ENCODE measurements around the gene MRPL12. TPM values are rescaled to one million over a fixed set of nuclear protein-coding genes. Genes with fewer than 3 reads are reported as not detected.

The MRPL12 gene
- total and polyA plus RNA-seq, 9 of the 15 experiments (the other 6 are each of a cell fraction or from before 2014, with no cell fraction given), result 0.94 to 338 (median 100) TPM

- TF ChIP-seq ZNF764 (CRISPR knock-in tag; IDR thresholded peaks at IDR 0.05; ENCODE audit: low read depth) (no peak), SMARCA5 (IDR thresholded peaks at IDR 0.05) (no peak), MXI1 (IDR thresholded peaks at IDR 0.05; ENCODE audit: low read depth, low read length) (0 out of 2 replicates have a peak, but pooled peaks have one; percentile 2), SRSF3 (IDR thresholded peaks at IDR 0.05; ENCODE audit: insufficient read depth, low read length) (no peak), NBN (IDR thresholded peaks at IDR 0.05; ENCODE audit: low read depth) (no peak; the same call in 1 of the 2 replicates), YBX1 (IDR thresholded peaks at IDR 0.05) (no peak), ASH1L (IDR thresholded peaks at IDR 0.05; ENCODE audit: borderline replicate concordance, low read depth, partially characterized antibody) (no peak), PHF21A (IDR thresholded peaks at IDR 0.05; ENCODE audit: borderline replicate concordance, low read depth) (no peak), NCOA1 (IDR thresholded peaks at IDR 0.05; ENCODE audit: low read depth) (no peak), JUNB (CRISPR knock-in tag; conservative IDR thresholded peaks at IDR 0.05) (no peak), ZNF224 (CRISPR knock-in tag; IDR thresholded peaks at IDR 0.05) (0 out of 2 replicates have a peak, but pooled peaks have one; percentile 12), GATAD2A (IDR thresholded peaks at IDR 0.05) (no peak), SIRT6 (IDR thresholded peaks at IDR 0.05; ENCODE audit: low read depth, low read length) (no peak)
- TF ChIP-seq, protein P1, sequence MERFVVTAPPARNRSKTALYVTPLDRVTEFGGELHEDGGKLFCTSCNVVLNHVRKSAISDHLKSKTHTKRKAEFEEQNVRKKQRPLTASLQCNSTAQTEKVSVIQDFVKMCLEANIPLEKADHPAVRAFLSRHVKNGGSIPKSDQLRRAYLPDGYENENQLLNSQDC (CRISPR knock-in tag; IDR thresholded peaks at IDR 0.05), result no peak
- TF ChIP-seq, protein P2, sequence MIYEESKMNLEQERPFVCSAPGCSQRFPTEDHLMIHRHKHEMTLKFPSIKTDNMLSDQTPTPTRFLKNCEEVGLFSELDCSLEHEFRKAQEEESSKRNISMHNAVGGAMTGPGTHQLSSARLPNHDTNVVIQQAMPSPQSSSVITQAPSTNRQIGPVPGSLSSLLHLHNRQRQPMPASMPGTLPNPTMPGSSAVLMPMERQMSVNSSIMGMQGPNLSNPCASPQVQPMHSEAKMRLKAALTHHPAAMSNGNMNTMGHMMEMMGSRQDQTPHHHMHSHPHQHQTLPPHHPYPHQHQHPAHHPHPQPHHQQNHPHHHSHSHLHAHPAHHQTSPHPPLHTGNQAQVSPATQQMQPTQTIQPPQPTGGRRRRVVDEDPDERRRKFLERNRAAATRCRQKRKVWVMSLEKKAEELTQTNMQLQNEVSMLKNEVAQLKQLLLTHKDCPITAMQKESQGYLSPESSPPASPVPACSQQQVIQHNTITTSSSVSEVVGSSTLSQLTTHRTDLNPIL (CRISPR knock-in tag; IDR thresholded peaks at IDR 0.05), result no peak
- TF ChIP-seq, protein P3, sequence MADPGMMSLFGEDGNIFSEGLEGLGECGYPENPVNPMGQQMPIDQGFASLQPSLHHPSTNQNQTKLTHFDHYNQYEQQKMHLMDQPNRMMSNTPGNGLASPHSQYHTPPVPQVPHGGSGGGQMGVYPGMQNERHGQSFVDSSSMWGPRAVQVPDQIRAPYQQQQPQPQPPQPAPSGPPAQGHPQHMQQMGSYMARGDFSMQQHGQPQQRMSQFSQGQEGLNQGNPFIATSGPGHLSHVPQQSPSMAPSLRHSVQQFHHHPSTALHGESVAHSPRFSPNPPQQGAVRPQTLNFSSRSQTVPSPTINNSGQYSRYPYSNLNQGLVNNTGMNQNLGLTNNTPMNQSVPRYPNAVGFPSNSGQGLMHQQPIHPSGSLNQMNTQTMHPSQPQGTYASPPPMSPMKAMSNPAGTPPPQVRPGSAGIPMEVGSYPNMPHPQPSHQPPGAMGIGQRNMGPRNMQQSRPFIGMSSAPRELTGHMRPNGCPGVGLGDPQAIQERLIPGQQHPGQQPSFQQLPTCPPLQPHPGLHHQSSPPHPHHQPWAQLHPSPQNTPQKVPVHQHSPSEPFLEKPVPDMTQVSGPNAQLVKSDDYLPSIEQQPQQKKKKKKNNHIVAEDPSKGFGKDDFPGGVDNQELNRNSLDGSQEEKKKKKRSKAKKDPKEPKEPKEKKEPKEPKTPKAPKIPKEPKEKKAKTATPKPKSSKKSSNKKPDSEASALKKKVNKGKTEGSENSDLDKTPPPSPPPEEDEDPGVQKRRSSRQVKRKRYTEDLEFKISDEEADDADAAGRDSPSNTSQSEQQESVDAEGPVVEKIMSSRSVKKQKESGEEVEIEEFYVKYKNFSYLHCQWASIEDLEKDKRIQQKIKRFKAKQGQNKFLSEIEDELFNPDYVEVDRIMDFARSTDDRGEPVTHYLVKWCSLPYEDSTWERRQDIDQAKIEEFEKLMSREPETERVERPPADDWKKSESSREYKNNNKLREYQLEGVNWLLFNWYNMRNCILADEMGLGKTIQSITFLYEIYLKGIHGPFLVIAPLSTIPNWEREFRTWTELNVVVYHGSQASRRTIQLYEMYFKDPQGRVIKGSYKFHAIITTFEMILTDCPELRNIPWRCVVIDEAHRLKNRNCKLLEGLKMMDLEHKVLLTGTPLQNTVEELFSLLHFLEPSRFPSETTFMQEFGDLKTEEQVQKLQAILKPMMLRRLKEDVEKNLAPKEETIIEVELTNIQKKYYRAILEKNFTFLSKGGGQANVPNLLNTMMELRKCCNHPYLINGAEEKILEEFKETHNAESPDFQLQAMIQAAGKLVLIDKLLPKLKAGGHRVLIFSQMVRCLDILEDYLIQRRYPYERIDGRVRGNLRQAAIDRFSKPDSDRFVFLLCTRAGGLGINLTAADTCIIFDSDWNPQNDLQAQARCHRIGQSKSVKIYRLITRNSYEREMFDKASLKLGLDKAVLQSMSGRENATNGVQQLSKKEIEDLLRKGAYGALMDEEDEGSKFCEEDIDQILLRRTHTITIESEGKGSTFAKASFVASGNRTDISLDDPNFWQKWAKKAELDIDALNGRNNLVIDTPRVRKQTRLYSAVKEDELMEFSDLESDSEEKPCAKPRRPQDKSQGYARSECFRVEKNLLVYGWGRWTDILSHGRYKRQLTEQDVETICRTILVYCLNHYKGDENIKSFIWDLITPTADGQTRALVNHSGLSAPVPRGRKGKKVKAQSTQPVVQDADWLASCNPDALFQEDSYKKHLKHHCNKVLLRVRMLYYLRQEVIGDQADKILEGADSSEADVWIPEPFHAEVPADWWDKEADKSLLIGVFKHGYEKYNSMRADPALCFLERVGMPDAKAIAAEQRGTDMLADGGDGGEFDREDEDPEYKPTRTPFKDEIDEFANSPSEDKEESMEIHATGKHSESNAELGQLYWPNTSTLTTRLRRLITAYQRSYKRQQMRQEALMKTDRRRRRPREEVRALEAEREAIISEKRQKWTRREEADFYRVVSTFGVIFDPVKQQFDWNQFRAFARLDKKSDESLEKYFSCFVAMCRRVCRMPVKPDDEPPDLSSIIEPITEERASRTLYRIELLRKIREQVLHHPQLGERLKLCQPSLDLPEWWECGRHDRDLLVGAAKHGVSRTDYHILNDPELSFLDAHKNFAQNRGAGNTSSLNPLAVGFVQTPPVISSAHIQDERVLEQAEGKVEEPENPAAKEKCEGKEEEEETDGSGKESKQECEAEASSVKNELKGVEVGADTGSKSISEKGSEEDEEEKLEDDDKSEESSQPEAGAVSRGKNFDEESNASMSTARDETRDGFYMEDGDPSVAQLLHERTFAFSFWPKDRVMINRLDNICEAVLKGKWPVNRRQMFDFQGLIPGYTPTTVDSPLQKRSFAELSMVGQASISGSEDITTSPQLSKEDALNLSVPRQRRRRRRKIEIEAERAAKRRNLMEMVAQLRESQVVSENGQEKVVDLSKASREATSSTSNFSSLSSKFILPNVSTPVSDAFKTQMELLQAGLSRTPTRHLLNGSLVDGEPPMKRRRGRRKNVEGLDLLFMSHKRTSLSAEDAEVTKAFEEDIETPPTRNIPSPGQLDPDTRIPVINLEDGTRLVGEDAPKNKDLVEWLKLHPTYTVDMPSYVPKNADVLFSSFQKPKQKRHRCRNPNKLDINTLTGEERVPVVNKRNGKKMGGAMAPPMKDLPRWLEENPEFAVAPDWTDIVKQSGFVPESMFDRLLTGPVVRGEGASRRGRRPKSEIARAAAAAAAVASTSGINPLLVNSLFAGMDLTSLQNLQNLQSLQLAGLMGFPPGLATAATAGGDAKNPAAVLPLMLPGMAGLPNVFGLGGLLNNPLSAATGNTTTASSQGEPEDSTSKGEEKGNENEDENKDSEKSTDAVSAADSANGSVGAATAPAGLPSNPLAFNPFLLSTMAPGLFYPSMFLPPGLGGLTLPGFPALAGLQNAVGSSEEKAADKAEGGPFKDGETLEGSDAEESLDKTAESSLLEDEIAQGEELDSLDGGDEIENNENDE (IDR thresholded peaks at IDR 0.05; ENCODE audit: low read depth, low read length), result no peak
Measured at GRCh38 chr17:81702934-81703746, at the start of gene MRPL12 (continued).
